Measurements from ENCODE around the gene SH3BP1.

The SH3BP1 gene

DNA sequence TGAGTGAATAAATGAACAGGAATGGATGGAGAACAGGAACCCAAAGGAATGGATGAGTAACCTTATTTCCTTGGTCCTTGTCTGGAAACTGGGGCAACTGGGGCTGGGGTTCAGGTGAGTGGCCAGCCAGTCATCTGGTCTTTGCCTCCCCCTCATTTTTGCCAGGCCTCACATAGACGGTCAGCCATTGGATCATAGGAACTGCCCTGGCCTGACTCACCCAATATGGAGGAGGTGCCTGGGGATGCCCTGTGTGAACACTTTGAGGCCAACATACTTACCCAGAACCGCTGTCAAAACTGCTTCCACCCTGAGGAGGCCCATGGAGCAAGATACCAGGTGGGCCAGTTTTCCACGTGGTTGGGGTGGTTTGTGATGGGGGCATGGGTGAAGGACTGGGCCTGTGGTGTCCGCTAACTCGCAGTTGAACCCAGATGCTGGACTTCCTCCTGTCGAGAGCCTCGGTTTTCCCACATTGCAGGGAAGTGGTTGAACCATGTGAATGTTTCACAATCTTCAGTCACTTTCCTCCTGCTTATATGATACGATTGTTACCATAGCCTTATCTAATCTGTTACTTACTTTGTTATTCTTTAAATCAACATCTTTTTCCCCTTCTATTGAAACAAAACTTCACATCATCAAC is 61.8 kb downstream of the SH3BP1 start:
- no peak overlapping the region for H3K4me3 ChIP-seq (ENCODE audit: low read depth, low read length)

DNA sequence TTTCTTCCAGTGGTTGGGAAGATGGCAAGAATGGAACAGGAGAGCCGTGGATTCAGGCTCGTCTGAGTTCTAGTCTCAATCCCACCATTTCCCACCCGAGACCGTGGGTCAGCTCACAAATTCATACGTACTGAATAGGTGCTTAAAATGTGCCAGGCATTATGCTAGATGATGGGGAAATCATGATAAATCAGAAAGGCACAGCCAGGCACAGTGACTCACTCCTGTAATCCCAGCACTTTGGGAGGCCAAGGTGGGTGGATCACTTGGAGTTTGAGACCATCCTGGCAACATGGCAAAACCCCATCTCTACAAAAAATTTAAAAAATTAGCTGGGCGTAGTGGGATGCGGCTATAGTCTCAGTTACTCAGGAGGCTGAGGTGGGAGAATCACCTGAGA is 64.4 kb downstream of the SH3BP1 start:
- no peak overlapping the region for H3K4me3 ChIP-seq (ENCODE audit: low read depth, low read length)

DNA sequence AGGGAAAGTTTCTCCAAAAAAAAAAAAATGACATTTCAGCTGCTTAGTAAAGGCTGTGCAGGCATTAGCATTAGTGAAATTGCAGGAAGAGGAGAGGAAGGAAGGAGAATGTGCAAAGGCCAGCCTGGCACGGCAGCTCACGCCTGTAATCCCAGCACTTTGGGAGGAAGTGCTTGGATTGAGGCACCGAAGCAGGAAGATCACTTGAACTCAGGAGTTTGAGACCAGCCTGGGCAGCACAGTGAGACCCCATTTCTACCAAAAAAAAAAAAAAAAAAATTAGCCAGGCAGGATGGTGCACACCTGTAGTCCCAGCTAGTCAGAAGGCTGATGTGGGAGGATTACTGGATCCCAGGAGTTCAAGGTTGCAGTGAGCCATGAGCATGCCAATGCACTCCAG is 65.2 kb downstream of the SH3BP1 start:
- H3K4me3 ChIP-seq (ENCODE audit: low read depth, low read length) = no peak overlapping the region

DNA sequence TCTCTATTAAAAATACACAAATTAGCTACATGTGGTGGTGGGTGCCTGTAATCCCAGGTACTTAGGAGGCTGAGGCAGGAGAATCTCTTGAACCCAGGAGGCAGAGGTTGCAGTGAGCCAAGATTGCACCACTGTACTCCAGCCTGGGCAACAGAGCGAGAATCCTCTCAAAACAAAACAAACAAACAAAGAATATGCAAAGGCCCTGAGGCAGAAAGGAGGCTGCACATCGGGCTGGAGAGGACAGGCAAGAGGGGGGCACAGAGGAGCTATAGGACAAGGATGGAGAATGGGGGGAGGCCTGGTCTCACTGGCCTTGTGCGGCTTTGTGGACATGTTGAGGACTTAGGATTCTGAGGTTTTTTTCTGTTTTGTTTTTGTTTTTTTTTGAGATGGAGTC is 65.7 kb downstream of the SH3BP1 start:
- H3K4me3 ChIP-seq (ENCODE audit: low read depth, low read length) = no peak overlapping the region
